OCI-LY3 (cell line): Measurements from ENCODE around the gene P2RX3.

Experiments used
- H2AFZ ChIP-seq: fragments of 200-600, 300-600 bp; shearing (Covaris generic); 2 replicates; pipeline ENCODE4 v1.6.0; 2014; ENCODE audit warnings: antibody characterized with exemption, low read depth, low read length
- H3K27ac ChIP-seq: fragments of 200-600, 300-600 bp; sonication (generic); 2 replicates; pipeline ENCODE4 v1.5.1; 2014; ENCODE audit warnings: mild to moderate bottlenecking, low read length, moderate library complexity, mixed read lengths
- H3K27me3 ChIP-seq: fragments of 200-600, 300-600 bp; sonication (generic); 2 replicates; pipeline ENCODE4 v1.6.1; 2014; ENCODE audit warnings: low read depth, low read length, mixed read lengths
- H3K36me3 ChIP-seq: fragments of 200-600, 300-600 bp; sonication (generic); replicated peaks from 2 replicates; pipeline ENCODE3; 2014; ENCODE audit warnings: low read depth, low read length, mixed read lengths
- H3K4me1 ChIP-seq: fragments of 300-600, 200-600 bp; sonication (generic); 2 replicates; pipeline ENCODE4 v1.6.1; 2014; ENCODE audit warnings: low read length, mixed read lengths
- H3K4me2 ChIP-seq: fragments of 200-600, 300-600 bp; sonication (generic); 2 replicates; pipeline ENCODE4 v1.6.1; 2014; ENCODE audit warnings: low read length, mixed read lengths
- H3K4me3 ChIP-seq: fragments of 300-600, 200-600 bp; sonication (generic); 2 replicates; pipeline ENCODE4 v1.5.1; 2014; ENCODE audit warnings: antibody characterized with exemption, mild to moderate bottlenecking, low read length, moderate library complexity
- H3K79me2 ChIP-seq: fragments of 300-600, 200-600 bp; shearing (Covaris generic); 2 replicates; pipeline ENCODE4 v1.6.1; 2014; ENCODE audit warnings: mild to moderate bottlenecking, low read length, mixed read lengths
- H3K9ac ChIP-seq: fragments of 300-600, 200-600 bp; shearing (Covaris generic); 2 replicates; pipeline ENCODE4 v1.6.0; 2014; ENCODE audit warnings: mild to moderate bottlenecking, low read length, moderate library complexity
- H3K9me3 ChIP-seq: fragments of 200-600, 300-600 bp; shearing (Covaris generic); 2 replicates; pipeline ENCODE4 v1.6.1; 2014; ENCODE audit warnings: low read length, mixed read lengths; ENCODE audit not compliant: insufficient read depth
- H4K20me1 ChIP-seq: fragments of 200-600, 300-600 bp; sonication (generic); 2 replicates; pipeline ENCODE4 v1.6.1; 2016; ENCODE audit warnings: low read length, mixed read lengths; ENCODE audit not compliant: insufficient read depth
- CTCF ChIP-seq: fragments of 200-600, 300-600 bp; sonication (generic); IDR thresholded peaks from 2 replicates; pipeline ENCODE4 v1.5.1; 2014; ENCODE audit warnings: antibody characterized with exemption, low read length, low read depth
- EZH2phosphoT487 ChIP-seq: fragments of 200-600 bp; shearing (Covaris generic); IDR thresholded peaks from 2 replicates; pipeline ENCODE4 v1.6.1; 2018; ENCODE audit warnings: antibody characterized with exemption, mixed run types, low read depth

Gene P2RX3

GRCh38 chr11:57391111-57391510 lies 53.0 kb downstream of the P2RX3 start:
- TF ChIP-seq CTCF (no peak), EZH2phosphoT487 (no peak)
- Histone ChIP-seq H3K4me2 (no peak overlapping the region), H3K27ac (no peak overlapping the region), H3K36me3 (no peaks in the 10 kb centered on the region), H3K27me3 (no peaks in the 10 kb centered on the region), H3K4me1 (peaks cover 15% of the 10 kb centered on the region), H3K79me2 (no peaks in the 10 kb centered on the region), H3K9me3 (no peaks in the 10 kb centered on the region), H3K4me3 (no peak overlapping the region), H3K9ac (no peak overlapping the region), H4K20me1 (no peaks in the 10 kb centered on the region), H2AFZ (no peak overlapping the region)

GRCh38 chr11:57391539-57391938 lies 53.4 kb downstream of the P2RX3 start:
- Histone ChIP-seq H3K4me1 (peaks cover 10% of the 10 kb centered on the region), H3K4me3 (no peak overlapping the region), H3K27me3 (no peaks in the 10 kb centered on the region), H2AFZ (no peak overlapping the region), H3K4me2 (no peak overlapping the region), H3K27ac (no peak overlapping the region), H3K36me3 (no peaks in the 10 kb centered on the region), H4K20me1 (no peaks in the 10 kb centered on the region), H3K9me3 (no peaks in the 10 kb centered on the region), H3K79me2 (no peaks in the 10 kb centered on the region), H3K9ac (no peak overlapping the region)
- TF ChIP-seq EZH2phosphoT487 (no peak), CTCF (no peak)

- H3K27ac ChIP-seq = no peak overlapping the region
- peaks cover 10% of the 10 kb centered on the region for H3K4me1 ChIP-seq
- no peaks in the 10 kb centered on the region for H3K79me2 ChIP-seq
- H3K4me2 ChIP-seq = no peak overlapping the region
- H3K9ac ChIP-seq = no peak overlapping the region
- no peak overlapping the region for H3K4me3 ChIP-seq
- no peak for TF ChIP-seq EZH2phosphoT487
- no peak for TF ChIP-seq CTCF
- H3K27me3 ChIP-seq = no peaks in the 10 kb centered on the region
- H3K9me3 ChIP-seq = no peaks in the 10 kb centered on the region
- no peaks in the 10 kb centered on the region for H4K20me1 ChIP-seq
- no peak overlapping the region for H2AFZ ChIP-seq
- H3K36me3 ChIP-seq = no peaks in the 10 kb centered on the region
Observed at GRCh38 chr11:57392066-57392762, 54.1 kb downstream of the P2RX3 start.

GRCh38 chr11:57392763-57393105 lies 54.6 kb downstream of the P2RX3 start:
- no peak overlapping the region for H3K9ac ChIP-seq
- no peaks in the 10 kb centered on the region for H3K79me2 ChIP-seq
- no peak overlapping the region for H3K27ac ChIP-seq

More at GRCh38 chr11:57392763-57393105, 54.6 kb downstream of the P2RX3 start:
- peaks cover 12% of the 10 kb centered on the region for H3K4me1 ChIP-seq
- TF ChIP-seq CTCF (no peak), EZH2phosphoT487 (no peak)
- H3K27me3 ChIP-seq = no peaks in the 10 kb centered on the region
- H3K9me3 ChIP-seq = no peaks in the 10 kb centered on the region
- H3K4me2 ChIP-seq = no peak overlapping the region
- no peaks in the 10 kb centered on the region for H3K36me3 ChIP-seq
- no peak overlapping the region for H2AFZ ChIP-seq
- H3K4me3 ChIP-seq = no peak overlapping the region
- H4K20me1 ChIP-seq = no peaks in the 10 kb centered on the region
